IPS-20b (cell line): ENCODE results near the gene IL13.

Source experiments
- H3K27ac ChIP-seq: one replicate; pipeline ENCODE4 v1.5.1; 2013; ENCODE audit warnings: low read length
- H3K27me3 ChIP-seq: 2 replicates; pipeline ENCODE4 v1.6.1; 2013; ENCODE audit warnings: mild to moderate bottlenecking, low read length, inconsistent platforms; ENCODE audit not compliant: insufficient read depth
- H3K36me3 ChIP-seq: 2 replicates; pipeline ENCODE4 v1.6.1; 2013; ENCODE audit warnings: low read depth, mild to moderate bottlenecking, inconsistent platforms, low read length, moderate library complexity; ENCODE audit not compliant: insufficient read depth
- H3K4me1 ChIP-seq: 2 replicates; pipeline ENCODE4 v1.6.1; 2013; ENCODE audit warnings: mild to moderate bottlenecking, control low read depth, inconsistent platforms, low read length, moderate library complexity; ENCODE audit not compliant: insufficient read depth
- H3K4me3 ChIP-seq: 2 replicates; pipeline ENCODE4 v1.5.1; 2013; ENCODE audit warnings: mild to moderate bottlenecking, low read length, inconsistent platforms
- H3K9ac ChIP-seq: 2 replicates; pipeline ENCODE4 v1.6.1; 2013; ENCODE audit warnings: low read depth, mild to moderate bottlenecking, inconsistent platforms, low read length, moderate library complexity
- H3K9me3 ChIP-seq: 2 replicates; pipeline ENCODE4 v1.6.1; 2013; ENCODE audit warnings: mild to moderate bottlenecking, low read depth, low read length, inconsistent platforms; ENCODE audit not compliant: insufficient read depth

Gene IL13

GRCh38 chr5:132658381-132659302 is 669 bp downstream of the IL13 start:
- no peaks in the 10 kb centered on the region for H3K9me3 ChIP-seq
- no peak overlapping the region for H3K27ac ChIP-seq
- no peak overlapping the region for H3K9ac ChIP-seq
- no peaks in the 10 kb centered on the region for H3K36me3 ChIP-seq
- peaks cover 45% of the 10 kb centered on the region for H3K27me3 ChIP-seq
- no peak overlapping the region for H3K4me3 ChIP-seq
- no peaks in the 10 kb centered on the region for H3K4me1 ChIP-seq

- no peaks in the 10 kb centered on the region for H3K9me3 ChIP-seq
- H3K4me1 ChIP-seq = no peaks in the 10 kb centered on the region
- H3K9ac ChIP-seq = no peak overlapping the region
- H3K27ac ChIP-seq = no peak overlapping the region
- H3K27me3 ChIP-seq = peaks cover 33% of the 10 kb centered on the region
- no peak overlapping the region for H3K4me3 ChIP-seq
- H3K36me3 ChIP-seq = no peaks in the 10 kb centered on the region
Measured at GRCh38 chr5:132659598-132660493, 1.9 kb downstream of the IL13 start.

- Histone ChIP-seq H3K27ac (no peak overlapping the region), H3K27me3 (peaks cover 17% of the 10 kb centered on the region), H3K36me3 (no peaks in the 10 kb centered on the region), H3K9ac (no peak overlapping the region), H3K9me3 (no peaks in the 10 kb centered on the region), H3K4me1 (no peaks in the 10 kb centered on the region), H3K4me3 (no peak overlapping the region)
Measured at GRCh38 chr5:132661231-132662003, 3.4 kb downstream of the IL13 start.

- no peaks in the 10 kb centered on the region for H3K4me1 ChIP-seq
- H3K4me3 ChIP-seq = no peak overlapping the region
- H3K9ac ChIP-seq = no peak overlapping the region
- H3K27ac ChIP-seq = no peak overlapping the region
- no peaks in the 10 kb centered on the region for H3K36me3 ChIP-seq
- peaks cover 12% of the 10 kb centered on the region for H3K27me3 ChIP-seq
- H3K9me3 ChIP-seq = no peaks in the 10 kb centered on the region
Measured at GRCh38 chr5:132662004-132662401, 4.0 kb downstream of the IL13 start.

GRCh38 chr5:132662925-132663770 is 5.2 kb downstream of the IL13 start:
- no peaks in the 10 kb centered on the region for H3K9me3 ChIP-seq
- H3K27me3 ChIP-seq = peaks cover under 1% of the 10 kb centered on the region; the same call in 1 of the 2 replicates
- H3K36me3 ChIP-seq = no peaks in the 10 kb centered on the region
- H3K9ac ChIP-seq = no peak overlapping the region
- no peaks in the 10 kb centered on the region for H3K4me1 ChIP-seq
- no peak overlapping the region for H3K27ac ChIP-seq
- H3K4me3 ChIP-seq = no peak overlapping the region

- H3K9me3 ChIP-seq = no peaks in the 10 kb centered on the region
- no peaks in the 10 kb centered on the region for H3K4me1 ChIP-seq
- no peaks in the 10 kb centered on the region for H3K27me3 ChIP-seq
- H3K9ac ChIP-seq = no peak overlapping the region
- H3K27ac ChIP-seq = no peak overlapping the region
- no peaks in the 10 kb centered on the region for H3K36me3 ChIP-seq
- H3K4me3 ChIP-seq = no peak overlapping the region
Measured at GRCh38 chr5:132663771-132664695, 6.1 kb downstream of the IL13 start.

GRCh38 chr5:132664696-132665209 is 6.8 kb downstream of the IL13 start:
- Histone ChIP-seq H3K9ac (no peak overlapping the region), H3K4me1 (no peaks in the 10 kb centered on the region), H3K27ac (no peak overlapping the region), H3K36me3 (no peaks in the 10 kb centered on the region), H3K9me3 (no peaks in the 10 kb centered on the region), H3K27me3 (no peaks in the 10 kb centered on the region), H3K4me3 (no peak overlapping the region)

- Histone ChIP-seq H3K4me1 (no peaks in the 10 kb centered on the region; the same call in 1 of the 2 replicates), H3K4me3 (no peak overlapping the region), H3K9me3 (no peaks in the 10 kb centered on the region), H3K9ac (no peak overlapping the region), H3K27ac (no peak overlapping the region), H3K36me3 (no peaks in the 10 kb centered on the region), H3K27me3 (no peaks in the 10 kb centered on the region)
Measured at GRCh38 chr5:132665574-132666080, 7.7 kb downstream of the IL13 start.

GRCh38 chr5:132666310-132667123 is 8.5 kb downstream of the IL13 start:
- H3K4me1 ChIP-seq = no peaks in the 10 kb centered on the region; the same call in 1 of the 2 replicates
- H3K27ac ChIP-seq = no peak overlapping the region
- no peaks in the 10 kb centered on the region for H3K9me3 ChIP-seq
- H3K9ac ChIP-seq = no peak overlapping the region
- H3K36me3 ChIP-seq = no peaks in the 10 kb centered on the region
- no peak overlapping the region for H3K4me3 ChIP-seq
- no peaks in the 10 kb centered on the region for H3K27me3 ChIP-seq
